Limb (tissue), 2 donors: ENCODE data around the gene TPM2.

Experiments
- DNase-seq, 2 donors: peaks; one replicate each; pipeline ENCODE4 v3.0.0-alpha.2; 2016; ENCODE audit errors: extremely low spot score in 2 of 2

The TPM2 gene

GRCh38 chr9:35679091-35679490 lies 10.6 kb downstream of the TPM2 start:
- DNase-seq = no peak

- DNase-seq = peak; percentile 73 to 88
Measured at GRCh38 chr9:35675732-35676392, 13.9 kb downstream of the TPM2 start.

DNA sequence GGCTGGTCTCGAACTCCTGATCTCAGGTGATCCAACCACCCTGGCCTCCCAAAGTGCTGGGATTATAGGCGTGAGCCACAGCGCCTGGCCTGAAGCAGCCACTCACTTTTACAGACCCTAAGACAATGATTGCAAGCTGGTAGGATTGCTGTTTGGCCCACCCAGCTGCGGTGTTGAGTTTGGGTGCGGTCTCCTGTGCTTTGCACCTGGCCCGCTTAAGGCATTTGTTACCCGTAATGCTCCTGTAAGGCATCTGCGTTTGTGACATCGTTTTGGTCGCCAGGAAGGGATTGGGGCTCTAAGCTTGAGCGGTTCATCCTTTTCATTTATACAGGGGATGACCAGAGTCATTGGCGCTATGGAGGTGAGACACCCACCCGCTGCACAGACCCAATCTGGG lies 14.5 kb downstream of the TPM2 start:
- DNase-seq = no peak

DNA sequence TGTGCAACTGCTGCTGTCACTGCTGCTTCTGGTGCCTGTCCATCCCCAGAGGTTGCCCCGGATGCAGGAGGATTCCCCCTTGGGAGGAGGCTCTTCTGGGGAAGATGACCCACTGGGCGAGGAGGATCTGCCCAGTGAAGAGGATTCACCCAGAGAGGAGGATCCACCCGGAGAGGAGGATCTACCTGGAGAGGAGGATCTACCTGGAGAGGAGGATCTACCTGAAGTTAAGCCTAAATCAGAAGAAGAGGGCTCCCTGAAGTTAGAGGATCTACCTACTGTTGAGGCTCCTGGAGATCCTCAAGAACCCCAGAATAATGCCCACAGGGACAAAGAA lies 15.7 kb downstream of the TPM2 start:
- no peak for DNase-seq

DNA sequence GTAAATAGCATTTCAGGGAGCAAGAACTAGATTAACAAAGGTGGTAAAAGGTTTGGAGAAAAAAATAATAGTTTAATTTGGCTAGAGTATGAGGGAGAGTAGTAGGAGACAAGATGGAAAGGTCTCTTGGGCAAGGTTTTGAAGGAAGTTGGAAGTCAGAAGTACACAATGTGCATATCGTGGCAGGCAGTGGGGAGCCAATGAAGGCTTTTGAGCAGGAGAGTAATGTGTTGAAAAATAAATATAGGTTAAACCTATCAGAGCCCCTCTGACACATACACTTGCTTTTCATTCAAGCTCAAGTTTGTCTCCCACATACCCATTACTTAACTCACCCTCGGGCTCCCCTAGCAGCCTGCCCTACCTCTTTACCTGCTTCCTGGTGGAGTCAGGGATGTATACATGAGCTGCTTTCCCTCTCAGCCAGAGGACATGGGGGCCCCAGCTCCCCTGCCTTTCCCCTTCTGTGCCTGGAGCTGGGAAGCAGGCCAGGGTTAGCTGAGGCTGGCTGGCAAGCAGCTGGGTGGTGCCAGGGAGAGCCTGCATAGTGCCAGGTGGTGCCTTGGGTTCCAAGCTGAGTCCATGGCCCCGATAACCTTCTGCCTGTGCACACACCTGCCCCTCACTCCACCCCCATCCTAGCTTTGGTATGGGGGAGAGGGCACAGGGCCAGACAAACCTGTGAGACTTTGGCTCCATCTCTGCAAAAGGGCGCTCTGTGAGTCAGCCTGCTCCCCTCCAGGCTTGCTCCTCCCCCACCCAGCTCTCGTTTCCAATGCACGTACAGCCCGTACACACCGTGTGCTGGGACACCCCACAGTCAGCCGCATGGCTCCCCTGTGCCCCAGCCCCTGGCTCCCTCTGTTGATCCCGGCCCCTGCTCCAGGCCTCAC lies 16.3 kb downstream of the TPM2 start, which contains the start of gene CA9:
CA9 (plus strand) TSS at position 797 of the 893 bp plus-strand sequence; CDS start at position 829, 32 bp downstream.
- peak in 1 of 2 donors; percentile 61 for DNase-seq

DNA sequence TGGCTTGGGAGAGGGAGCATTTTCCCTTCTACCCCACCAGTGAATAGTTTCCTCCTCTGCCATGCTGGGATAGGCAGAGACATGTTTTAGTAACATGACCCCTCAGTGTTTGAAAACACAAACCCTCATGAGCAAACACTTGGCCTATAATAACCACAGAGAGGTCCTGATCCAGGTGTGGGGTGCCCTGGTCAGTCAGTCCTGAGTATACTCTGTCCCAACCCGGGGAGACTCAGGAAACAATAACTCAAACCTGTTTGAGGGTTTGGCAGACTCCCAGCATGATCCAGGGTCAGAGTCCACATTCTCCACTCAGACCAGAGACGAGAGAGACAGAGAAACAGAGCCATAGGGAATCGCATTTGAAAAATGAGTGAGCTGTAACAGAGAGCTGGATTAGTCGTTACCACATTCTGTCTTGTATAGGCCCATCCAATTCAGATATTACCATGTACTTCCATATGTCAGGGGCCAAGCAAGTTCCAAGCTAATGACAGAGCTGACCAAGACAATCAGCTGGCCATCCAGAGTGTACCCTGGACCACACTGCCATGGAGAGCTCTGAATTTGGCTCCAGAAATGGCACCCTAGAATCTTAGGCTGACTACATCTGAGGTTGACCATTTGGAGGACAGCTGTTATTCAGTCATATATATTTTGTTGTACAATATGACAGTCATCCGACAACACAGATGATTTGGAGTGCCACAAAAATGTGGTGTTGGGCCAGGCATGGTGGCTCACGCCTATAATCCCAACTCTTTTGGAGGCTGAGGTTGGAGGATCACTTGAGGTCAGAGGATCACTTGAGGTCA lies 20.2 kb downstream of the TPM2 start:
- DNase-seq = no peak

DNA sequence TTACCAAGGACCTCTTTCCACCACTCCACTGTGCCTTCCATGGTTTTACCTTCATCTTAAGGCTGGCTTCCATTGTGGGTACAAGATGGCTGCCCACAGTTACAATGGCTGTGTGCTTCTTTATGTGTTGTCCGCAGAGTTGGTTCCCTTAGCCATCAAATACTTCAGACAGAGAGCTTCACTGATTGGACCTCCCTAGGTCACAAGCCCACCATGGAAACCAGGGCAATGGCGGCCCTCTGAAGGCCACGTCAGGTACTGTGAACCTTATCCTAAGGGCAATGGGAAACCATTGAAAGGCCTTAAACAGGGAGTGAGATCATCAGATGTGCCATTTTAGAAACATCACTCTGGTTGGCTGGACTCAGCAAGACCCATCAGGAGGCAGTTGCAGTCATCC lies 21.8 kb downstream of the TPM2 start:
- DNase-seq = no peak

DNA sequence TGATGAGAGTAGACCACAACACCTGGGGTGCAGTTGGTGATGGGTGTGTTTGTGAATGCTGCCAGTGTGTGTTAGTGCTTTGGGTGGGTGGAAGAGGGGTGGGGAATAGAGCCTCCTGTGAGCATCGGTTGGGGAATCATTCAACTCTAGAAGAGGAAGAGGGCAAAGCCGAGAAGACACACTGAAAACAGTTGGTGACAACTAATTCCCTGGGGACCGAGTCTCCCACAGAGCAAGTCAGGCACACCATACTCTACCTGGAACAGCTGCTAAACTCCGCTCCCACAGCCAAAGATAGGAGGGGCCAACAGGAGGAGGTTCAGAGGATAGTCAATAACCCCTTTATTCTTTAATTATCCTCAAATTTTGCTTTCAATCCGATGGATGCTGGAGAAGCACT lies 23.2 kb downstream of the TPM2 start:
- no peak for DNase-seq

GRCh38 chr9:35666045-35666444 lies 23.7 kb downstream of the TPM2 start:
- no peak for DNase-seq

GRCh38 chr9:35665471-35665818 lies 24.3 kb downstream of the TPM2 start:
- DNase-seq = no peak

GRCh38 chr9:35664531-35665470 lies 24.9 kb downstream of the TPM2 start, which contains the start of gene ARHGEF39:
Gene ARHGEF39, minus strand, starts transcription at chr9:35665195. Its CDS starts 26 bp downstream, at chr9:35665169.
- peak; percentile 79 to 89 for DNase-seq

DNA sequence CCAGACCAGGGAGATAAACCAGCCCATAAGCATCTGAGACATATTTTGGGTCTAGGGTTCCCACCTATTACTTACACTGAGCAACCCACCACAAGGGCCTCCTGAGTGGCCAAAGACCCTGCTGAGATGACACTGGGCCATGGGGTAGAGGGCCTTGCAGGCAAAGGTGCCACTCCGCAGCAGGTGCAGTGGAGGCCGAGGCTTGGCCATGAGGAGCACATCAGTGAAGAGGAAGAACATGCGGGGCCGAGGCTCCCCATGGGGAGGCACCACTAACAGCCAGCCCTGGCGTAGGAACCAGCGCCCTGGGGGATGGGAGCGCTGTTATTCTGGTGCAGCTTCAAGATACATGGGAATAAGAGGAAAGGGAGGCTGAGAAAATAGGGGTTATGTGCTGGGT lies 27.3 kb downstream of the TPM2 start:
- DNase-seq = no peak

- DNase-seq = no peak
Measured at GRCh38 chr9:35661756-35662350, 27.9 kb downstream of the TPM2 start.

DNA sequence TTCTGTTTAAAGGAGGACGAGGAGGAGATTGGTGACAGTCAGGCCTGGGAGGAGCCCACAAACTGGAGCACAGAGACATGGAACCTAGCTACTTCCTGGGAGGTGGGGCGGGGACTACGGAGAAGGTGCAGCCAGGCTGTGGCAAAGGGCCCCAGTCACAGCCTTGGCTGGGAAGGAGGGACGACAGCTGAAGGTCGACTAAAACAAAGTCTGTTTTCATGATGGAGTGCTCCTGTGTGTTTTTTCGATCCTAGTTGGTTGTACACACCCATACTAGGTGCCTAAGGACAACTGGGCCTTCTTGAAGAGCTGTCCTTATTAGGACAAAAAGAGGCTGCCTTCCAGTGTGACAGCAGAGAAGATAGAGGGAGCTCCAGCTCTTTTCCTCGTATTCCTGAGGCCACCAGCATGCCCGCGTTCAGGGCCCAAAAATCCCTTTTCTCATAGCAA lies 28.7 kb downstream of the TPM2 start:
- no peak for DNase-seq

- DNase-seq = no peak
Measured at GRCh38 chr9:35659340-35659739, 30.4 kb downstream of the TPM2 start.

- peak; percentile 47 to 57 for DNase-seq
Measured at GRCh38 chr9:35658968-35659220, 30.8 kb downstream of the TPM2 start.

DNA sequence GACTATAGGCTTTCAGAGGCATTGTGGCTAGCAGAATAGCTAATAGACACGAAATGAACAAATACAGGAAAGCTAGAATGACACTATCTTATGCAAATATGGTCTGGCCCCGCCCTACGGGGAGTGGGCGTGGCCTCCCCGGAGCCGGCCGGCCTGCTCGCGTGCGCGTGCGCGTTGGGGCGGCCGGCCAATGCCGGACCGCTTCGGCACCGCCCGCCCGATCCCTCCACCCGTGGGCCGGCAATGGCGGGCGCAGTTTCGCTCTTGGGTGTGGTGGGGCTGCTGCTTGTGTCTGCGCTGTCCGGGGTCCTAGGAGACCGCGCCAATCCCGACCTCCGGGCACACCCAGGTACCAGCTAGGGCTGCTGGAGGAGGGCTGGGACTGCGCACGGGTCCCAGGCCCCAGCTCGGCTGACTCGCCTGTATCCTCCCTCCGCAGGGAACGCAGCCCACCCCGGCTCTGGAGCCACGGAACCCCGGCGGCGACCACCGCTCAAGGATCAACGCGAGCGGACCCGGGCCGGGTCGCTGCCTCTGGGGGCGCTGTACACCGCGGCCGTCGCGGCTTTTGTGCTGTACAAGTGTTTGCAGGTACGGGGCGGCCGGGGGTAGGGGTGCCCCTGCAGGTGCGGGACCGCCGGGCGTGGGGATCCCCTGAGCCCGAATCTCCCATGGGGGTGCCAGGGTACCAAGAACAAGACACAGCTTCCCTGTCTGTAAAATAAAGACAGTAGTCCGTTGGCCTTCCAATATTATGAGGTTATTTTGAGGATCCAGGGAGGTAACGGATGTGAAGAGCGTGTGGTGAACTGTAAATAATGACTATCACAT lies 31.4 kb downstream of the TPM2 start, which contains the start of gene CCDC107:
CCDC107 (plus strand) TSS at position 156 of the 831 bp plus-strand sequence; CDS start at position 244, 88 bp downstream.
- peak; percentile 88 to 94 for DNase-seq

DNA sequence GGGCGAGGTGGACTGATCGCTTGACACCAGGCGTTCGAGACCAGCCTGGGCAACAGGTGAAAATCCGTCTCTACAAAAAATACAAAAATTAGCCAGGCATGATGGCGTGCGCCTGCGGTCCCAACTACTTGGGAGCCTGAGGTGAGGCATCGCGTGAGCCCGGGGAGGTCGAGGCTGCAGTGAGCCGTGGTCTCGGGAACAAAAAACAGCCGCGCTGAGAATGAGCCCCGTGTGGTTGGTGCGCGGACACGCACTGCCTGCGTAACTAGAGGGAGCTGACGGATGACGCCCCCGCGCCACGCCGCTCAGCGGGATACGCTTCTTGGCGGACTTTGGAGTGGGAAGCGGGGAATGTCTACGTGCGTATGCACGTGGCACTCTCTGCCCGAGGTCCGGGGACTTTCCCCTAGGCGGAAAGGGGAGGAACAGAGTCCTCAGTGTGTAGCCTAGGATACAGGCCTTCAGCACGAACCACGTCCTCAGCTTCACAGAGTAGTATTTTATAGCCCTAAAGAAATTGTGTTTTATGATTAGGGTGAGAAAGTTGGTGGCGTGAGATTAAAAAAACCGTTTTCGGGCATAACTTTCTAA lies 32.1 kb downstream of the TPM2 start, which contains the start of gene RMRP:
RMRP (minus strand) TSS at position 474 of the 591 bp plus-strand sequence.
- peak; percentile 97 to 99 for DNase-seq
